Pancreas (tissue), 10 donors: ENCODE data around the gene IGF2. TPM values are rescaled to one million over a fixed set of nuclear protein-coding genes. Genes with fewer than 3 reads are reported as not detected.
A peak's percentile ranks its signal among the peaks of the same experiment; 100 is the strongest.

Experiments
- ATAC-seq, 4 donors: fragments of 200-7000 bp; cut with Tn5 transposase; one replicate each; pipeline versions ENCODE4 v1.8.0 to v1.9.1; 2020; ENCODE audit warnings: mild to moderate bottlenecking in 4 of 4, moderate library complexity in 4 of 4
- DNase-seq, 6 donors: peaks; one replicate each; pipeline ENCODE4 v3.0.0-alpha.2; 2020
- FAIRE-seq: peaks from 2 replicates; lab custom pipeline; 2012; peaks lifted over from hg19 to GRCh38; lab: Jason Lieb, UNC
- H3K27ac ChIP-seq, 4 donors: fragments of 200-600 bp; sonication (generic); 1 replicate in 3 of 4; 2 replicates in 1 of 4; pipeline versions ENCODE4 v1.5.0 to v1.8.0; 2020
- H3K27me3 ChIP-seq, 4 donors: fragments of 200-600 bp; one replicate each; pipeline ENCODE4 v1.8.0; 2021
- H3K36me3 ChIP-seq, 3 donors: fragments of 200-600 bp; sonication (generic) in 1 of 3; one replicate each; pipeline versions ENCODE4 v1.5.0 to v1.8.0; 2020 to 2021
- H3K4me1 ChIP-seq, 3 donors: fragments of 200-600 bp; one replicate each; pipeline ENCODE4 v1.8.0; 2021
- H3K4me3 ChIP-seq, 4 donors: fragments of 200-600 bp; sonication (generic) in 2 of 4; one replicate each; pipeline versions ENCODE4 v1.5.0 to v1.8.0; 2020 to 2021
- H3K9me3 ChIP-seq, 4 donors: fragments of 200-600 bp; one replicate each; pipeline ENCODE4 v1.8.0; 2021
- WGBS, 2 donors: extraction: QIAGEN DNeasy Blood & Tissue Kit; methylation state at CpG; one replicate each; pipeline ENCODE4 v1.1.7; 2013; 5-methylcytosine and 5-hydroxymethylcytosine counted together
- intact Hi-C, 3 donors: fragments of 100-400 bp; cut with DNase I; formaldehyde crosslinking; loops; one replicate each; pipeline versions ENCODE4 v1.11.1 to v1.14.2; 2022
- polyA plus RNA-seq, 2 donors: library from polyadenylated mRNA; stranded (reverse); fragments of 200-250 nt; gene quantifications; one replicate each; pipeline ENCODE4 v1.2.3, GENCODE V29; 2013
- total RNA-seq, 6 donors: library from RNA; stranded (reverse); fragmentation: NEBNext Ultra II Directional in 4 of 6; extraction: Animal tissue kit (Norgen Biotek cat#: 25700) in 4 of 6; gene quantifications; one replicate each; pipeline versions ENCODE4 v1.2.1 to v1.2.4, GENCODE V29; 2021 to 2023
- TF ChIP-seq, protein P1 (sequence below), 4 donors: fragments of 200-600 bp; sonication (generic) in 3 of 4; IDR thresholded peaks; one replicate each; pipeline versions ENCODE4 v1.5.0 to v1.8.0; 2021; ENCODE audit warnings: antibody characterized with exemption in 4 of 4
- donor health status: healthy with polysubstance abuse.
- donor health status: DM: no; HTN: no; CAD: no; lungs with moderate emphysema.
- donor health status: DM: no; HTN: no; CAD: no.
- donor health status: control.
- donor health status: control.
- donor health status: Bipolar disorder and iron deficiency.
- donor health status: DM: yes; HTN: yes; CAD: no.
- donor health status: DM: no; HTN: no; CAD: no.
- donor health status: DM: no; HTN: no; CAD: no.
- donor health status: DM: yes; HTN: yes; CAD: no.

The IGF2 gene
- total and polyA plus RNA-seq, 8 donors: 6.0 to 99.9 (median 21.5) TPM

DNA sequence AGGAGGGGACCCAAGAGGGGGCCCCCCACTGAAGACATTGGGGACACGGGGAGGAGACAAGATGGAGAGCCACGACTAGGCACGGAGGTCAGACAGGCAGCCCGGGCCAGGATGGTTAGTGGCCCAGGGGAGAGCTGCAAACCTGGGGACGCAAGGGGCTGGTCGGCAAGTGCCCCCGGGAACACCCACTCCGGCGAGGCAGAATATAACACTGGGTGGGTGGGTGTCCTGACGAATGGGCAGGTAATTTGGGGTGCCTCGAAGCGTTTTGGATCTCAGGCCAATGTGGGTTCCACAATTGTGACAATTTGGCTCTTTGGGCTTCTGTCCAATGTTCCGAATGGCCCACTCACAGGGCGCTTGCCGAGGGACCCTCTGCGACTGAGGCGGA, 9.9 kb downstream of the IGF2 start:
- WGBS, 2 donors: 62 to 79% methylated on average over 13 to 17 of the region's 17 CpGs
- Histone ChIP-seq H3K9me3 (no peaks in the 10 kb centered on the region), H3K4me3 (no peak overlapping the region), H3K4me1 (no peaks in the 10 kb centered on the region), H3K27ac (no peak overlapping the region), H3K27me3 (peaks cover 0 to 3% (median 0%) of the 10 kb centered on the region in 4 donors), H3K36me3 (no peaks in the 10 kb centered on the region)
- TF ChIP-seq, protein P1, sequence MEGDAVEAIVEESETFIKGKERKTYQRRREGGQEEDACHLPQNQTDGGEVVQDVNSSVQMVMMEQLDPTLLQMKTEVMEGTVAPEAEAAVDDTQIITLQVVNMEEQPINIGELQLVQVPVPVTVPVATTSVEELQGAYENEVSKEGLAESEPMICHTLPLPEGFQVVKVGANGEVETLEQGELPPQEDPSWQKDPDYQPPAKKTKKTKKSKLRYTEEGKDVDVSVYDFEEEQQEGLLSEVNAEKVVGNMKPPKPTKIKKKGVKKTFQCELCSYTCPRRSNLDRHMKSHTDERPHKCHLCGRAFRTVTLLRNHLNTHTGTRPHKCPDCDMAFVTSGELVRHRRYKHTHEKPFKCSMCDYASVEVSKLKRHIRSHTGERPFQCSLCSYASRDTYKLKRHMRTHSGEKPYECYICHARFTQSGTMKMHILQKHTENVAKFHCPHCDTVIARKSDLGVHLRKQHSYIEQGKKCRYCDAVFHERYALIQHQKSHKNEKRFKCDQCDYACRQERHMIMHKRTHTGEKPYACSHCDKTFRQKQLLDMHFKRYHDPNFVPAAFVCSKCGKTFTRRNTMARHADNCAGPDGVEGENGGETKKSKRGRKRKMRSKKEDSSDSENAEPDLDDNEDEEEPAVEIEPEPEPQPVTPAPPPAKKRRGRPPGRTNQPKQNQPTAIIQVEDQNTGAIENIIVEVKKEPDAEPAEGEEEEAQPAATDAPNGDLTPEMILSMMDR (IDR thresholded peaks at IDR 0.05): no peak
- intact Hi-C loops: no loop called here
- DNase-seq: peak in 1 of 6 donors; percentile 40
- FAIRE-seq: no peak
- no peak for ATAC-seq

DNA sequence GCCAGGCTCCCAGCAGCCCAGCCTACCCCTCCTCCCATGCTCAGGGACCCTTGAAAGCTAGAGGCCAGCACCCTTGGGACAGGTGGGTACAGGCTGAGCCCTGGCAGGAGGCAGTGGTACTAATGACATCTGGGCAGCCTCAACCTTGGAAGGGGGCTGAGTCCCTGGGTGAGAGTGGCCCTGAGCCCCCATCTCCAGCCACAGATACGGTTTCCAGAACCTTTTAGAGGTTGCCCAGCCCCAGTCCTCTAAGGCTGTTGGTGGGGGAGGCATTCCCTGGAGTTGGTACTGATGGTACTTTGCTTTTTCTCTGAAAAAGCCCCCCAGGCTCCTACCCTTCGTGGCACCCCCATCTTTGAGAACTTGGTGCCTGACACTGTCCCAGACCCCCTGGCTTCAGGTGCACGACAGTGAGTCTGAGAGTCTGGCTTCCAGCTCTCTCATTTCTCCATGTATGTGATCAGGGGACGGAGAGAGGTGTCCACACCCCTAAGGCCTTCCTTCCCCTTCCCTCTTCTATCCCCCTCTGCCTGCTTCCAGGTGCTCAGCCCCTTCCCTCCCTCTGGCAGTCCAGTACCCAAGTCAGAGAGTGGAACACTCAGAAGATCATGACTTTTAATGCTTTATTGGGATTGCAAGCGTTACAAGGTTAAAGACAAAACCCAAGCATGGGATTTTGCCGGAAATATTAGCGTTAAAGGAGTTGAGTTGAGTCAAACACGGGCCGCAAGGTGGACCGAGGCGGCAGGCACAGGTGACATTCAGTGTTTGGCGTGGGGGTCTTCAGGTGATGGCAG, 10.5 kb downstream of the IGF2 start:
- ATAC-seq: no peak
- H3K27me3 ChIP-seq: no peaks in the 10 kb centered on the region

DNA sequence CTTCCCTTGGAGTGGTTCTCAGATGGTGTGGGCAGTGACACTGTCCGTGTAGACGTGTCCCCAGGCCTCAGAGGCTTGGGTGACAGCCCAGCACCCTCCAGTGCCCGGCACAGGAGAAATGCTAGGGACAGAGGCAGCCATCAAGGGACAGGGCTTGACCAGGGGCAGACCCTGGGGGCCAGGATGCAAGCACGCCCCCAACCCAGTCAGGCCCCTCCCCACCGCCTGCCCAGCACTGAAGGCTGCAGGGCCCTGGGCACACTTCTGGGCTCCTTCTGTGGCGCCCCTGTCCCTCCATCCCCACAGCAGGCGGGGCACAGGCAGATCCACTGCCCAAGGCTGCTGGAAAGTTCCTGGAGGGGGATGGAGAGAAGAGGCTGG, 11.1 kb downstream of the IGF2 start:
- no peak overlapping the region for H3K4me3 ChIP-seq
- no peaks in the 10 kb centered on the region for H3K9me3 ChIP-seq
- DNase-seq (peak in 2 of 6 donors; percentile 46 to 55), ATAC-seq (no peak), FAIRE-seq (no peak)
- intact Hi-C loops: no loop called here
- WGBS, 2 donors: 71 to 73% methylated on average over 7 of the region's 7 CpGs
- no peaks in the 10 kb centered on the region for H3K4me1 ChIP-seq
- no peak overlapping the region for H3K27ac ChIP-seq
- no peaks in the 10 kb centered on the region for H3K27me3 ChIP-seq
- no peaks in the 10 kb centered on the region for H3K36me3 ChIP-seq
- TF ChIP-seq, protein P1 (IDR thresholded peaks at IDR 0.05): no peak

More for the DNA sequence above, 10.5 kb downstream of the IGF2 start:
- H3K4me3 ChIP-seq: no peak overlapping the region
- DNase-seq: no peak
- no peak for FAIRE-seq
- no peaks in the 10 kb centered on the region for H3K4me1 ChIP-seq
- no peaks in the 10 kb centered on the region for H3K9me3 ChIP-seq
- intact Hi-C loops: no loop called here
- H3K36me3 ChIP-seq: no peaks in the 10 kb centered on the region
- H3K27ac ChIP-seq: no peak overlapping the region
- TF ChIP-seq, protein P1 (IDR thresholded peaks at IDR 0.05): no peak
- 64 to 69% methylated on average over 12 of the region's 12 CpGs for WGBS, 2 donors

DNA sequence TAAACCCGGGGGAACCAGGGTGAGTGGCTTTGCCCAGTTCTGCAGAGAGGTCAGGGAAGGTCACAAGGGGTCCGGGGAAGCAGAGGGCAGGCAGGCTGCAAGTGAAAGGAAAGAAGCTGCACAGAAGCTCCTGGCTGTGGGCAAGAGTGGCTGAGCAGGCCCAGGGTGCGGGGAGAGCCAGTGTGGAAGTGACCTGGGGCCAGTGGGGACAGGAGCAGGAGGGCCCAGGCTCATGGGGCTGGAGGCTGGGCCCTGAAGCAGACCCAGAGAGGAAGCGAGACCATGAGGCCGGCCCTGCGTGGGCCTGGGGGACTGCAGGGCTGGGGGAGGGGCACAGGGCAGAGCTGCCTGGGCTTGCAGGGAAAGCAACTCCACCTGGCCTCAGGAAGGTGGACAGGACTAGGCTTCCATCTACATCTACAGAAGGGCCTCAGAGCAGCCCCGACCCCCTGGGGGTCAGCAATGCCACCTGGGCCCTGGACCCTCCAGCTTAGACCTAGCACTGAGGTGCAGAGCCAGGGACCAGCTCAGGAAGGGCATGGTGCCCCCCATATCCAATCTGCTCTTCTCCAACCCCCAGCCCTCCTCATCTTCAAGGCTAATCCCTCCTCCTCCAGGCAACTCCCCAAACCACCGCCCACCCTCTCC, 11.6 kb downstream of the IGF2 start:
- no peaks in the 10 kb centered on the region for H3K4me1 ChIP-seq
- DNase-seq (peak in 3 of 6 donors; percentile 15 to 46 (median 45)), ATAC-seq (no peak), FAIRE-seq (no peak)
- no peak overlapping the region for H3K4me3 ChIP-seq
- H3K9me3 ChIP-seq: no peaks in the 10 kb centered on the region
- no peak overlapping the region for H3K27ac ChIP-seq
- WGBS, 2 donors: 56 to 72% methylated on average over 7 to 8 of the region's 8 CpGs
- intact Hi-C loops: no loop called here
- no peaks in the 10 kb centered on the region for H3K27me3 ChIP-seq
- TF ChIP-seq, protein P1 (IDR thresholded peaks at IDR 0.05): no peak
- H3K36me3 ChIP-seq: no peaks in the 10 kb centered on the region
